Skeletal muscle satellite cell (primary cell): Measurements from ENCODE around the gene MDC1.
"Not testable (repeated sequence)": the region's sequence is repeated elsewhere in the genome, so short reads cannot be mapped to it uniquely, and the experiment has no call there.

Experiments used
- H3K27me3 ChIP-seq: 2 replicates; pipeline ENCODE4 v1.7.0; 2013; ENCODE audit warnings: low read length; ENCODE audit not compliant: control insufficient read depth, insufficient read depth
- H3K36me3 ChIP-seq: 2 replicates; pipeline ENCODE4 v1.7.0; 2013; ENCODE audit warnings: mild to moderate bottlenecking, control low read depth, low read length; ENCODE audit not compliant: insufficient read depth
- H3K4me1 ChIP-seq: 2 replicates; pipeline ENCODE4 v1.7.0; 2013; ENCODE audit warnings: low read length; ENCODE audit not compliant: control insufficient read depth, insufficient read depth
- H3K4me2 ChIP-seq: 2 replicates; pipeline ENCODE4 v1.7.0; 2013; ENCODE audit warnings: mild to moderate bottlenecking, low read length
- H3K4me3 ChIP-seq: 2 replicates; pipeline ENCODE4 v1.7.0; 2013; ENCODE audit warnings: low read length
- H3K9ac ChIP-seq: 2 replicates; pipeline ENCODE4 v1.7.0; 2013; ENCODE audit warnings: mild to moderate bottlenecking, low read depth, low read length, moderate library complexity
- H3K9me3 ChIP-seq: replicated peaks from 2 replicates; pipeline ENCODE4 v1.7.0; 2013; ENCODE audit warnings: mild to moderate bottlenecking, control low read depth, low read length

The MDC1 gene

GRCh38 chr6:30757261-30757904 lies 40.3 kb upstream of the MDC1 start:
- no peak overlapping the region for H3K4me2 ChIP-seq
- no peak overlapping the region for H3K4me3 ChIP-seq
- H3K9ac ChIP-seq = no peak overlapping the region
- no peaks in the 10 kb centered on the region for H3K9me3 ChIP-seq
- no peaks in the 10 kb centered on the region for H3K27me3 ChIP-seq
- H3K36me3 ChIP-seq = no peaks in the 10 kb centered on the region
- peaks cover 67% of the 10 kb centered on the region for H3K4me1 ChIP-seq

GRCh38 chr6:30756405-30757003 lies 39.4 kb upstream of the MDC1 start:
- H3K9ac ChIP-seq = not testable (repeated sequence)

GRCh38 chr6:30754631-30755030 lies 37.5 kb upstream of the MDC1 start:
- Histone ChIP-seq H3K9ac (peak overlapping the region; percentile 57), H3K27me3 (no peaks in the 10 kb centered on the region), H3K36me3 (no peaks in the 10 kb centered on the region), H3K4me3 (no peak overlapping the region), H3K4me2 (peak overlapping the region; percentile 46), H3K9me3 (no peaks in the 10 kb centered on the region), H3K4me1 (peaks cover 66% of the 10 kb centered on the region)

More at GRCh38 chr6:30756405-30757003, 39.4 kb upstream of the MDC1 start:
- H3K27me3 ChIP-seq, H3K4me2 ChIP-seq, H3K9me3 ChIP-seq, H3K36me3 ChIP-seq, H3K4me3 ChIP-seq: not testable (repeated sequence)
- H3K4me1 ChIP-seq = peaks cover 65% of the 10 kb centered on the region

- Histone ChIP-seq H3K36me3 (no peaks in the 10 kb centered on the region), H3K4me2 (peak overlapping the region; percentile 59), H3K9me3 (no peaks in the 10 kb centered on the region), H3K4me1 (peaks cover 72% of the 10 kb centered on the region), H3K4me3 (peak overlapping the region; percentile 49), H3K9ac (peak overlapping the region; percentile 81), H3K27me3 (no peaks in the 10 kb centered on the region)
Observed at GRCh38 chr6:30752157-30752927, 35.3 kb upstream of the MDC1 start.

GRCh38 chr6:30750379-30750668 lies 33.2 kb upstream of the MDC1 start:
- no peak overlapping the region for H3K4me3 ChIP-seq
- H3K9me3 ChIP-seq = no peaks in the 10 kb centered on the region
- no peaks in the 10 kb centered on the region for H3K36me3 ChIP-seq
- H3K4me2 ChIP-seq = no peak overlapping the region
- H3K27me3 ChIP-seq = no peaks in the 10 kb centered on the region
- H3K9ac ChIP-seq = no peak overlapping the region
- peaks cover 72% of the 10 kb centered on the region for H3K4me1 ChIP-seq

- no peaks in the 10 kb centered on the region for H3K9me3 ChIP-seq
- no peak overlapping the region for H3K4me3 ChIP-seq
- peaks cover 70% of the 10 kb centered on the region for H3K4me1 ChIP-seq
- H3K36me3 ChIP-seq = no peaks in the 10 kb centered on the region
- no peak overlapping the region for H3K4me2 ChIP-seq
- H3K9ac ChIP-seq = peak overlapping the region; percentile 39
- H3K27me3 ChIP-seq = no peaks in the 10 kb centered on the region
Observed at GRCh38 chr6:30749554-30750378, 32.7 kb upstream of the MDC1 start.

GRCh38 chr6:30748851-30749540 lies 31.9 kb upstream of the MDC1 start:
- Histone ChIP-seq H3K9ac (peak overlapping the region; percentile 39), H3K4me1 (peaks cover 66% of the 10 kb centered on the region)

GRCh38 chr6:30747902-30748769 lies 31.1 kb upstream of the MDC1 start:
- peak overlapping the region; percentile 39 for H3K9ac ChIP-seq
- H3K4me3 ChIP-seq = no peak overlapping the region
- peak overlapping the region; percentile 11 for H3K4me2 ChIP-seq
- H3K9me3 ChIP-seq = no peaks in the 10 kb centered on the region
- no peaks in the 10 kb centered on the region for H3K27me3 ChIP-seq
- peaks cover 60% of the 10 kb centered on the region for H3K4me1 ChIP-seq
- H3K36me3 ChIP-seq = peaks cover 10% of the 10 kb centered on the region

More at GRCh38 chr6:30748851-30749540, 31.9 kb upstream of the MDC1 start:
- Histone ChIP-seq H3K27me3 (no peaks in the 10 kb centered on the region), H3K4me2 (peak overlapping the region; percentile 11), H3K36me3 (peaks cover 2% of the 10 kb centered on the region), H3K9me3 (no peaks in the 10 kb centered on the region), H3K4me3 (no peak overlapping the region)

- Histone ChIP-seq H3K27me3 (no peaks in the 10 kb centered on the region), H3K4me2 (no peak overlapping the region), H3K4me3 (no peak overlapping the region), H3K4me1 (peaks cover 53% of the 10 kb centered on the region), H3K9me3 (no peaks in the 10 kb centered on the region), H3K36me3 (peaks cover 13% of the 10 kb centered on the region), H3K9ac (no peak overlapping the region)
Observed at GRCh38 chr6:30747300-30747687, 30.2 kb upstream of the MDC1 start.

- Histone ChIP-seq H3K9me3 (no peaks in the 10 kb centered on the region), H3K4me1 (peaks cover 55% of the 10 kb centered on the region), H3K4me3 (peak within 1 kb of the TSS; percentile 81)
Observed at GRCh38 chr6:30744054-30744805, 27.1 kb upstream of the MDC1 start, which contains the start of gene IER3. Gene IER3, minus strand, starts transcription at chr6:30744547. Its CDS starts 29 bp downstream, at chr6:30744518.

More at GRCh38 chr6:30744054-30744805, 27.1 kb upstream of the MDC1 start, which contains the start of gene IER3:
- Histone ChIP-seq H3K9ac (peak within 1 kb of the TSS; percentile 88), H3K36me3 (peaks cover 32% of the 10 kb centered on the region), H3K4me2 (peak within 1 kb of the TSS; percentile 87), H3K27me3 (no peaks in the 10 kb centered on the region)
